Breast epithelium (tissue), 4 donors: ENCODE measurements around the gene DCUN1D4. TPM values are rescaled to one million over a fixed set of nuclear protein-coding genes. Genes with fewer than 3 reads are reported as not detected.
"Not testable (repeated sequence)": the region's sequence is repeated elsewhere in the genome, so short reads cannot be mapped to it uniquely, and the experiment has no call there.

Experiments
- DNase-seq, 2 donors: peaks; one replicate each; pipeline ENCODE4 v3.0.0-alpha.2; 2019; ENCODE audit warnings: low spot score in 2 of 2
- H3K27ac ChIP-seq, 2 donors: fragments of 200-600 bp; sonication (generic) in 1 of 2; one replicate each; pipeline ENCODE4 v1.5.1; 2016 to 2019; ENCODE audit warnings: mild to moderate bottlenecking in 1 of 2
- H3K27me3 ChIP-seq, 2 donors: fragments of 200-600 bp; sonication (generic) in 1 of 2; one replicate each; pipeline versions ENCODE4 v1.5.1 to v1.6.0; 2017 to 2019; ENCODE audit warnings: control low read depth in 1 of 2, mild to moderate bottlenecking in 1 of 2
- H3K36me3 ChIP-seq: fragments of 200-600 bp; one replicate; pipeline ENCODE4 v1.5.1; 2019
- H3K4me1 ChIP-seq, 2 donors: fragments of 200-600 bp; sonication (generic); one replicate each; pipeline ENCODE4 v1.5.1; 2016 to 2019; ENCODE audit warnings: control low read depth in 1 of 2
- H3K4me3 ChIP-seq, 3 donors: fragments of 200-600 bp; sonication (generic); 1 replicate in 2 of 3; 2 replicates in 1 of 3; pipeline ENCODE4 v1.5.1; 2016 to 2019; ENCODE audit warnings: mild to moderate bottlenecking in 3 of 3, moderate library complexity in 2 of 3
- H3K9me3 ChIP-seq, 2 donors: fragments of 200-600 bp; sonication (generic) in 1 of 2; one replicate each; pipeline ENCODE4 v1.5.1; 2016 to 2019; ENCODE audit warnings: control low read depth in 1 of 2
- POLR2A ChIP-seq: fragments of 450-650 bp; IDR thresholded peaks from one replicate; pipeline ENCODE4 v1.6.1; 2016; ENCODE audit warnings: antibody characterized with exemption, mild to moderate bottlenecking, moderate library complexity
- POLR2AphosphoS5 ChIP-seq, 3 donors: sonication (generic); formaldehyde crosslinking; IDR thresholded peaks; one replicate each; pipeline ENCODE4 v1.6.1; 2017; ENCODE audit warnings: antibody characterized with exemption in 3 of 3
- intact Hi-C: fragments of 100-400 bp; cut with DNase I; formaldehyde crosslinking; loops from one replicate; pipeline ENCODE4 v1.15.1; 2023; ENCODE audit warnings: low total_unique reads
- total RNA-seq, 3 donors: library from RNA; depleted of rRNA; stranded (reverse); fragments of >200 nt; gene quantifications; one replicate each; pipeline ENCODE4 v1.1.0, GENCODE V29; 2016
- TF ChIP-seq, protein P1 (sequence below), 3 donors: fragments of 450-650 bp; IDR thresholded peaks; one replicate each; pipeline ENCODE4 v1.5.1; 2016 to 2017; ENCODE audit warnings: antibody characterized with exemption in 3 of 3, mild to moderate bottlenecking in 3 of 3, moderate library complexity in 3 of 3

DCUN1D4 gene
- total RNA-seq, 3 donors from 2014 or later: 47.2 to 68.8 (median 57.4) TPM

DNA sequence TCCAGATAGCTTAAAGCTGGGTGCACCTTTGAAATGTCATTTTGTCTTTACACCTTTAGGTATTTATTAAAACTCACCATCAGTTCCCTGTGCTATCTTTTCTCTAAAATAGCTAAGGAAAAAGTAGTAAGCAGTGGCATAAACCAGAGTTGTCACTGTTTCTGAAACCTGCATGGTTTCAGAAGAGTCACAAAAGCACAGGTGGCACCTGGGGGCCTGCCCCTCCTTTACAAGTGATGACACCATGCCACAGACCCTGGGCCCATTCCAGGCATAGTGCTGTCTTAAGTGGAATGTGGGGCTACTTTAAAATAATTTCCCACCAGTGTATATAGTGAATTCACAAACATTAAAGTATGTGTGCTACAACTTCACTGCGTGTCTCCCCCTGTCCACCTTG, 47.8 kb downstream of the DCUN1D4 start:
- intact Hi-C loops: no loop called here
- Histone ChIP-seq H3K27ac (no peak overlapping the region), H3K4me3 (no peak overlapping the region), H3K4me1 (no peaks in the 10 kb centered on the region), H3K27me3 (no peaks in the 10 kb centered on the region), H3K36me3 (no peaks in the 10 kb centered on the region), H3K9me3 (no peaks in the 10 kb centered on the region)
- TF ChIP-seq, protein P1, sequence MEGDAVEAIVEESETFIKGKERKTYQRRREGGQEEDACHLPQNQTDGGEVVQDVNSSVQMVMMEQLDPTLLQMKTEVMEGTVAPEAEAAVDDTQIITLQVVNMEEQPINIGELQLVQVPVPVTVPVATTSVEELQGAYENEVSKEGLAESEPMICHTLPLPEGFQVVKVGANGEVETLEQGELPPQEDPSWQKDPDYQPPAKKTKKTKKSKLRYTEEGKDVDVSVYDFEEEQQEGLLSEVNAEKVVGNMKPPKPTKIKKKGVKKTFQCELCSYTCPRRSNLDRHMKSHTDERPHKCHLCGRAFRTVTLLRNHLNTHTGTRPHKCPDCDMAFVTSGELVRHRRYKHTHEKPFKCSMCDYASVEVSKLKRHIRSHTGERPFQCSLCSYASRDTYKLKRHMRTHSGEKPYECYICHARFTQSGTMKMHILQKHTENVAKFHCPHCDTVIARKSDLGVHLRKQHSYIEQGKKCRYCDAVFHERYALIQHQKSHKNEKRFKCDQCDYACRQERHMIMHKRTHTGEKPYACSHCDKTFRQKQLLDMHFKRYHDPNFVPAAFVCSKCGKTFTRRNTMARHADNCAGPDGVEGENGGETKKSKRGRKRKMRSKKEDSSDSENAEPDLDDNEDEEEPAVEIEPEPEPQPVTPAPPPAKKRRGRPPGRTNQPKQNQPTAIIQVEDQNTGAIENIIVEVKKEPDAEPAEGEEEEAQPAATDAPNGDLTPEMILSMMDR (IDR thresholded peaks at IDR 0.05): no peak
- TF ChIP-seq POLR2A (no peak), POLR2AphosphoS5 (IDR thresholded peaks at IDR 0.05) (no peak)
- DNase-seq: no peak

DNA sequence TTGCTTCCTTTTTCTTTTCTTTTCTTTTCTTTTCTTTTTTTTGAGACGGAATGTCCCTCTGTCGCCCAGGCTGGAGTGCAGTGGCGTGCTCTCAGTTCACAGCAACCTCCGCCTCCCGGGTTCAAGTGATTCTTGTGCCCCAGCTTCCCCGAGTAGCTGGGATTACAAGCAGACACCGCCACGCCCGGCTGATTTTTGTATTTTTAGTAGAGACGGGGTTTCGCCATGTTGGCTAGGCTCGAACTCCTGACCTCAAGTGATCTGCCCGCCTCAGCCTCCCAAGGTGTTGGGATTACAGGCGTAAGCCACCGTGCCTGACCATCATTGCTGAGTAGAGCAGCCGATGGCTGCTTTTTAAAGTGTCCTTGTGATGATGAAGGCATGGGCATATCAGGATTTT, 50.4 kb downstream of the DCUN1D4 start:
- H3K9me3 ChIP-seq, H3K36me3 ChIP-seq, H3K4me3 ChIP-seq, H3K4me1 ChIP-seq, H3K27me3 ChIP-seq, H3K27ac ChIP-seq, intact Hi-C loops, DNase-seq: not testable (repeated sequence)

DNA sequence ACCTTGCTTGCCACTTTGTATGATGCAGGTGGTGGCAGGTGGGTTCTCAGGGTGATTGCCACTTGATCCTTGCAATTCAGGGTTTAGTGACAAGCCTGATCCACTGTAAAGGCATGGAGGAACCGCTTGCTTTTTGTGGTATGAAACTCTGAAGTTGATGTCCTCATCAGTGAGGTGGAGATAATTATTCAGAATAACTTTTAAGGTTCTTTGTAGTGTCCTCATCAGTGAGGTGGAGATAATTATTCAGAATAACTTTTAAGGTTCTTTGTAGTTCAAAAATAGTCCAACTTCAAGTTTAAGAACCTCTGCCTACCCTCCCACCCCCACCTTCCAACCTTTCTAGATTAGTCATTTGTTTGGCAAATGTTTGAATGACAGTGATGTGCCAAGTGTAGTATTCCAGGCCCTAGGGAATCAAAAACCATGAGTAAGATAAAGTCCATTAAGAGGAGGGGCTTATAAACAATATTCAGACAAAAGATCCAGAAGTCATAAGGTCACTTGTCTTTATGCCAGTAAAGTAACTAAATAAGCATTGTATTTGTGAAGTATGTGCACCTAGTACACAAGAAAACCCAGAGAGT, 51.2 kb downstream of the DCUN1D4 start:
- Histone ChIP-seq H3K36me3 (no peaks in the 10 kb centered on the region), H3K4me1 (no peaks in the 10 kb centered on the region), H3K27me3 (no peaks in the 10 kb centered on the region), H3K4me3 (no peak overlapping the region), H3K9me3 (no peaks in the 10 kb centered on the region), H3K27ac (no peak overlapping the region)
- TF ChIP-seq, protein P1 (IDR thresholded peaks at IDR 0.05): no peak
- TF ChIP-seq POLR2A (no peak), POLR2AphosphoS5 (IDR thresholded peaks at IDR 0.05) (no peak)
- no peak for DNase-seq
- intact Hi-C loops: no loop called here

DNA sequence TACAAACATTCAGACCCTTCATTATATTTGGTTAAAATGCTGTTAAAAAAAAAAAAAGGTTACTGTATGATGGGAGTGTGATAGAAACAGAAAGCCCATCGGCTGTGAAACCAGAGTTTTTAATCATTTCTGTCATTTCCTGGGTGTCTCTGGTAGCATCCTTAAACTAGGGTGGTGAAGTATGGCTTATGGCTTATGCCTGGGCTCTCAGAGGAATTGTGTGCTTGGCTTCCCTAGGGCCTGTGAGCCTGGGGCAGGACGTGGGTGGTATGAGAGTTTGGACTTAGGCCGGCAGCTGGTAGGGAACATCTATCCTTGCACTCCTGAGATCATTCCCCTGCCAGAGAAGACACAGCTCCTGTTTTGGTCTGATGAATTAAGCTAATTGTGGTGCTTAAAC, 52.2 kb downstream of the DCUN1D4 start:
- TF ChIP-seq POLR2AphosphoS5 (IDR thresholded peaks at IDR 0.05) (no peak), POLR2A (no peak)
- TF ChIP-seq, protein P1 (IDR thresholded peaks at IDR 0.05): no peak
- H3K36me3 ChIP-seq: no peaks in the 10 kb centered on the region
- intact Hi-C loops: no loop called here
- H3K4me1 ChIP-seq: no peaks in the 10 kb centered on the region
- no peaks in the 10 kb centered on the region for H3K9me3 ChIP-seq
- DNase-seq: no peak
- H3K4me3 ChIP-seq: no peak overlapping the region
- H3K27me3 ChIP-seq: no peaks in the 10 kb centered on the region
- no peak overlapping the region for H3K27ac ChIP-seq

DNA sequence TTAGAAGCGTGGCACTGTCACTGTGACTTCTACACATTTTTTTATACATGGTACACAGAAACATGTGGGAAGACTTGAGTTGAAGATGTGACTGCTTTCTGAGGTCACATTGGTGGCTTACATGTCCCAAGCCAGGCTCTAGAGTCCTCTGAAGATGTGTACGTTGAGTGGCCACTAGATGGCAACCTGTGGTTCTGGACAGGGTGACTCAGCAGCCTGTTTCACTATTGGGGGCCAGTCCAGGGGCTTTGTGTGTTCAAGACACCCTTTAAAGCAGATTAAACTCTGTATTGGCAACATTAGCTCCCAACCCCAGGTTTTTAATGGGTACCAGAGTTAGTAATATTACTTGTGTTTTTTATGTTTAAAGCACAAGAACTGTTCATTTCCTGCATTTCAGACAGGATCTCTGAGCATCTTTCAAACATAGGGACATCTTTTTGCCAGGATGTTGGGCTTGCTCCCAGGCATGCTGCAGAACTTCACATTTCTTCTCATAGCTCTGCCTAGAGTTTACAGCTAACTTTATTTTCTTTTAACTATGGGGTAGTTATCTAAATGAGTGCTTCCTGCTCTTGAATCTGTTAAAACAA, 53.0 kb downstream of the DCUN1D4 start:
- TF ChIP-seq, protein P1 (IDR thresholded peaks at IDR 0.05): peak in 2 of 3 donors; percentile 49 to 61
- TF ChIP-seq POLR2AphosphoS5 (IDR thresholded peaks at IDR 0.05): no peak
- intact Hi-C loops: no loop called here
- Histone ChIP-seq H3K9me3 (no peaks in the 10 kb centered on the region), H3K36me3 (no peaks in the 10 kb centered on the region), H3K4me1 (no peaks in the 10 kb centered on the region), H3K27me3 (no peaks in the 10 kb centered on the region), H3K4me3 (no peak overlapping the region), H3K27ac (no peak overlapping the region)
- peak in 1 of 2 donors; percentile 20 for DNase-seq
